ENCODE measurements around the gene TNS3.

Gene TNS3

GRCh38 chr7:47231627-47232026 lies 350.3 kb downstream of the TNS3 start:
- no peak for DNase-seq

DNA sequence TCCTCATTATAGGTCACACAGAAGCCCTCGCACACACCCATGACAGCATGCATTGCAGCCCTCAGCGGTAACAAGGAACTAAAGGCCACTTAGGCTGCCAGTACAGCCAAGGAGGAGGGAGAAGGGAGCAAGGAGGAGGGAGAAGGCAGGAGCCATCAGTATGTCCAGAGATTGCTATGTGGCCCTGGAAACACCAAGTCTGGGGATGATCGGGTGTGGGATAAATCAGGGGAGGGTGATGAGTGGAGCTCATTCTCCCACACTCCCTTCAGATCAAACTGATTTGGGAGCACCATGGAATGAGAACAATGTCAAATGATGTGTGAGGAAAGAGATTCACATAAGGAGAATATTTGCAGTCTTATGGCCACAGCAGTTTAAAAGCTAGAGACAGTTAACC lies 350.9 kb downstream of the TNS3 start:
- DNase-seq = no peak

- peak; percentile 32 for DNase-seq
These were observed 353.4 kb downstream of the TNS3 start for GRCh38 chr7:47228386-47229014.

DNA sequence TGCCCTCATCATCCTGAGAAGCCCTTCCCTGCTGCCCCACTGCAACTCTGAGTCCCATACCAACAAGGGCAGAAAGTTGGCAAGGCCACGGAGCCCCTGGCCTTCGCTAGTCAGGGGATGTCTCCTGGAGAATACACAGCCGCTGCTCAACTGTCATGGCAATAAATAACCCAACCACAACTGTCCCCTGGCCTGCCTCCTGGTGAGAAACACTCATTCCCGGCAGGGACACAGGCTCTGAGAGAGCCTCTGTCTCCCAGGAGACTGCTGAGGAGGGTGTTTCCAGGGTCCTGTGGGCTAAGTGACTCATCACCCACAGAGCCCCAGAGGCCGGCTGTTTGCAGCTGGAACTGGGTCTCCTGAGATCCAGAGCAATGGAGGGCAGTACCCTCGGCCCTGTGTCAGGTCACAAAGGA lies 354.1 kb downstream of the TNS3 start:
- no peak for DNase-seq

DNA sequence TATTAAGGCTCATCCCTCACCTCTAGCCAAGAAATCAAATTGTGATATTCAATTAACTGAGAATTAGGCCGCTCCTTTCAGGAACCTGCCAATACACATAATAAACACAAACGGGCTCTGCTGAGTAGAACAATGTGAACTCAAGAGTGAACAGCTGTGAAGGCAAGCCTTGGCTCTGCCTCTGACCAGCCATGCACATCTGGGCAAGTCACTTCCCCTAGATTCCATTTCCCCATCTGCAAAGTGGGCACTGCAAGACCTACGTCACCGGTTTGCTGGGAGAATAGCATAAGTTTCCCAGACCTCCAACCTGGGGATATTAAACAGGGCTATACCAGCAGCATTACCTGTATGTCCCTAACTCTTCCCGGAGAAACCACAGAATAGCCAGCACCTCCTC lies 355.2 kb downstream of the TNS3 start:
- no peak for DNase-seq

- peak; percentile 35 for DNase-seq
These were observed 356.4 kb downstream of the TNS3 start for GRCh38 chr7:47225387-47226131.
